Spinal cord (tissue), 10 donors: ENCODE measurements around the gene CTAGE1. TPM values are rescaled to one million over a fixed set of nuclear protein-coding genes. Genes with fewer than 3 reads are reported as not detected.

Experiments used
- DNase-seq, 6 donors: peaks; one replicate each; pipeline versions ENCODE4 v3.0.0 to v3.0.0-alpha.2; 2013 to 2015; ENCODE audit warnings: low spot score in 6 of 6, low read depth in 4 of 6
- H3K27ac ChIP-seq: one replicate; pipeline ENCODE4 v1.5.1; 2013; ENCODE audit warnings: low read depth, low read length, control low read depth
- H3K27me3 ChIP-seq: one replicate; pipeline ENCODE4 v1.6.1; 2013; ENCODE audit warnings: low read length; ENCODE audit not compliant: control insufficient read depth, insufficient read depth
- H3K36me3 ChIP-seq: one replicate; pipeline ENCODE4 v1.6.1; 2013; ENCODE audit warnings: low read length; ENCODE audit not compliant: control insufficient read depth, insufficient read depth
- H3K4me1 ChIP-seq: one replicate; pipeline ENCODE4 v1.6.1; 2013; ENCODE audit warnings: low read length; ENCODE audit not compliant: control insufficient read depth, insufficient read depth
- H3K4me3 ChIP-seq: one replicate; pipeline ENCODE4 v1.5.1; 2013; ENCODE audit warnings: low read depth, low read length, control low read depth
- H3K9me3 ChIP-seq: one replicate; pipeline ENCODE4 v1.6.1; 2013; ENCODE audit warnings: low read length; ENCODE audit not compliant: control insufficient read depth, insufficient read depth
- WGBS: methylation state at CpG from one replicate; pipeline ENCODE4 v1.1.5; 2013; ENCODE audit warnings: missing lambda C conversion rate; ENCODE audit not compliant: insufficient coverage; 5-methylcytosine and 5-hydroxymethylcytosine counted together
- polyA plus RNA-seq, 2 donors: library from polyadenylated mRNA; unstranded; fragments of 120-200 nt; gene quantifications; one replicate each; pipeline ENCODE4 v1.2.1, GENCODE V29; 2013; ENCODE audit not compliant: insufficient read length in 2 of 2
- total RNA-seq, 2 donors: library from RNA; depleted of rRNA in 1 of 2; stranded (reverse); fragments of 120-200 nt in 1 of 2; fragments of >200 nt in 1 of 2; gene quantifications; one replicate each; pipeline versions ENCODE4 v1.2.3 to v1.2.4, GENCODE V29; 2013 to 2014
- donor health status: healthy.

CTAGE1 gene
- total and polyA plus RNA-seq, 4 donors: not detected

DNA sequence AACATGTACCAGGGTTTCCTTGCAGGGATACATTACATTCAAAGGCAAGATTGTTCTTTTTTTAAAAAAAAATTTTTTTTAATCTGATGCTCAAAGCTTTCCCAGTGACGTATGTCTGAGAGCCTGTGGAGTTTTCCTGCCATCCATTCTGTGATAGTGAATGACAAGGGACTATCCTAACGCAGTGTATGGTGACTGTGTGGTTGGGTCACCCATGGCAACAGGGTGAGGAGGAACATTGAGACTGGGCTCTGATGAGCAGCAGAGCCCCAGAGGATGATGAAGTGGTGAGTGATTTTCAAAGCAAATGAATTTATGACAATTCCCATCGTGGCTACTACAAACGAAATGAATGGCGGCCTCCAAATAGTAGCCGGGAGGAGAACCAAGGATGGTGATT is 28.6 kb upstream of the CTAGE1 start:
- H3K9me3 ChIP-seq: peaks cover 2% of the 10 kb centered on the region
- 86% methylated on average over 6 of the region's 6 CpGs for WGBS

DNA sequence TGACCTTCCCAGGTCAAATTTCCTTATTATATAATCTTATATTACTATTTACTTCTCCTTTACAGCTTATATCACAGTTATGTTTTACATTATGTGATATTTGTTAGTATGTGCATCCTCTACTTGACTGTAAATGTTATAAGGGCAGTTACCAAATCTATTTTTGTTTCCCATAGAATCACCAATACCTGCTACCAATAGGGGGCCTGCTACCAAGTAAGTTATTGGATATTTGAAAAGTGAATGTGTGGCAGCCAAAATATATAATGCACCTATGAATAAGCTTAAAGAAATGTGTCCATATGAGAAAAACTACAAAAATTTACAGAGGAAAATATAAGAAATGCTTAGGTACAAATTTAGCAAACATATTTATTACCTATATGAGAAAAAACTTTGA is 23.9 kb upstream of the CTAGE1 start:
- no peaks in the 10 kb centered on the region for H3K4me1 ChIP-seq
- H3K27ac ChIP-seq: no peak overlapping the region
- no peaks in the 10 kb centered on the region for H3K36me3 ChIP-seq
- DNase-seq: no peak
- no peak overlapping the region for H3K4me3 ChIP-seq
- H3K9me3 ChIP-seq: no peaks in the 10 kb centered on the region
- H3K27me3 ChIP-seq: no peaks in the 10 kb centered on the region

More for the DNA sequence above, 28.6 kb upstream of the CTAGE1 start:
- H3K27me3 ChIP-seq: no peaks in the 10 kb centered on the region
- H3K36me3 ChIP-seq: no peaks in the 10 kb centered on the region
- H3K27ac ChIP-seq: no peak overlapping the region
- no peaks in the 10 kb centered on the region for H3K4me1 ChIP-seq
- H3K4me3 ChIP-seq: no peak overlapping the region
- DNase-seq: no peak

- no peaks in the 10 kb centered on the region for H3K27me3 ChIP-seq
- no peaks in the 10 kb centered on the region for H3K9me3 ChIP-seq
- no peaks in the 10 kb centered on the region for H3K36me3 ChIP-seq
- H3K4me3 ChIP-seq: no peak overlapping the region
- no peak for DNase-seq
- H3K4me1 ChIP-seq: no peaks in the 10 kb centered on the region
- no peak overlapping the region for H3K27ac ChIP-seq
These were observed 21.7 kb upstream of the CTAGE1 start for GRCh38 chr18:22439447-22439846.

DNA sequence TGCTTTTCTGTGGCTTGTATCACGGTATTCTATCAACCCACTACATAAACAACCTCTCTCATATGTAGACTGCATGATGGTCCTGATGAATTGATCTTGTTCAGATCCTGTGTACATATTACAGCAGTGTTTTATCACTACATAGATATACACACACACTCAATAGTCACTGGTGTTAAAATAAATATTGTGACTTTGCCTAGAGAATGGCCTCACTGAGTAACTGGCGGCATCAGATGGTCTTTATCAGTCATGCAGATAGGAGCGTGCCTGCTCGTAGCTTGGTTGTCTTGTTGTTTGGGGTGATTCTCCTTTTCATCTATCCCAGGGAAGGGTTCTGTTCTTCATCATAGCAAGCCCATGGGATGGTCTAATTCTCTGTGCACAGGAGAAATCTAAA is 18.4 kb upstream of the CTAGE1 start:
- WGBS: no CpG with 5 or more reads among the region's 4 CpGs
- no peaks in the 10 kb centered on the region for H3K27me3 ChIP-seq
- no peaks in the 10 kb centered on the region for H3K4me1 ChIP-seq
- H3K4me3 ChIP-seq: no peak overlapping the region
- peak in 1 of 6 donors; percentile 10 for DNase-seq
- no peaks in the 10 kb centered on the region for H3K36me3 ChIP-seq
- H3K27ac ChIP-seq: no peak overlapping the region
- H3K9me3 ChIP-seq: no peaks in the 10 kb centered on the region

GRCh38 chr18:22434973-22435608 is 17.4 kb upstream of the CTAGE1 start:
- Histone ChIP-seq H3K27me3 (no peaks in the 10 kb centered on the region), H3K36me3 (no peaks in the 10 kb centered on the region), H3K4me1 (no peaks in the 10 kb centered on the region), H3K4me3 (no peak overlapping the region), H3K27ac (no peak overlapping the region), H3K9me3 (no peaks in the 10 kb centered on the region)
- 79% methylated on average over 3 of the region's 5 CpGs for WGBS
- DNase-seq: no peak

- no peak for DNase-seq
- no peak overlapping the region for H3K27ac ChIP-seq
- H3K9me3 ChIP-seq: no peaks in the 10 kb centered on the region
- peaks cover 4% of the 10 kb centered on the region for H3K4me1 ChIP-seq
- H3K27me3 ChIP-seq: no peaks in the 10 kb centered on the region
- H3K36me3 ChIP-seq: no peaks in the 10 kb centered on the region
- H3K4me3 ChIP-seq: no peak overlapping the region
- WGBS: no CpG with 5 or more reads among the region's 7 CpGs
These were observed 16.2 kb upstream of the CTAGE1 start for GRCh38 chr18:22433956-22434355.

DNA sequence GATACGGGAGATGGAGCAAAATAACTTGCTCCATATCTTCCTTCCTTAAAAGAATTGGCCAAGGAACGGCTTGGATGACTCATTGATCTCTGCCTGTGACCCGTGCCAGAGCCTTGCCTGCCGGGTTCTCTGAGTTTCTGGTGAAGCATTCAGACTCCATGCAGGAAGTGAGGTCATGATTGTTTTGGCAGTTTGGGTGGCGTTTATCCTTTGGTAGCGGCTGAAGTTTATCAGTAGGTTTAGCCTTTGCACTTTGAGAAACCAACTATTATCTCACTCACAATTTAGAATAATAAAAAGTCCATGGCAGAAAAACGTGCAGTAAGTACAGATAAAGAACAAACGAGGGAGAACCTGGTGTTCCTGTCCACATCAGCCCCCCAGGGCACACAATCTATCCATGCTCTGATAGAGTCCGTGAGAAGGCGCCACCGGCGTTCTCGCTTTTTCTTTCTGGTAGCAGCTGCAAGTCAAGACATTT is 15.0 kb upstream of the CTAGE1 start:
- Histone ChIP-seq H3K27me3 (no peaks in the 10 kb centered on the region), H3K9me3 (no peaks in the 10 kb centered on the region), H3K4me1 (peaks cover 7% of the 10 kb centered on the region), H3K36me3 (no peaks in the 10 kb centered on the region), H3K27ac (no peak overlapping the region), H3K4me3 (no peak overlapping the region)
- WGBS: 82% methylated on average over 9 of the region's 13 CpGs
- no peak for DNase-seq

DNA sequence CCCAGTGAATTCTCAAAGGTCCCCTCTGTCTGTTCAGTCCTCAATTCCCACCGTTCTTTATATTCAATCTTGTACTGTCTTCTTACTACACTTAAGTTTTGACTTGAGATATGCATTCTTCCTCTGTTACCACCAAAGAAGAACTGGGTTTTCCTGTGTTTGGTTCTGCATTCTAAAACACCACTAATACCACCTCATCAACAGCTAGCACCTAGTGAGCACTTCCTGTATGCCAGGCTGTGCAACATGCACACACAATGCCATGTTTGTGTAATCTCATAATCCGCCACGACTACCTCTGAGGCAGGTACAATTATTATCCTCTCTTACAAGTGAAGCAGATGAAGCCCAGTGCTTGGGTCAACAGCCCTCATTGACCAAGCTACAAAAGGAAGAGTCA is 11.8 kb upstream of the CTAGE1 start:
- Histone ChIP-seq H3K9me3 (no peaks in the 10 kb centered on the region), H3K36me3 (no peaks in the 10 kb centered on the region), H3K27ac (no peak overlapping the region), H3K4me3 (no peak overlapping the region), H3K27me3 (no peaks in the 10 kb centered on the region), H3K4me1 (peaks cover 7% of the 10 kb centered on the region)
- no peak for DNase-seq
- 97% methylated on average over 3 of the region's 3 CpGs for WGBS

GRCh38 chr18:22428672-22429071 is 11.0 kb upstream of the CTAGE1 start:
- no peak overlapping the region for H3K4me3 ChIP-seq
- H3K27ac ChIP-seq: no peak overlapping the region
- no peaks in the 10 kb centered on the region for H3K9me3 ChIP-seq
- H3K27me3 ChIP-seq: no peaks in the 10 kb centered on the region
- H3K4me1 ChIP-seq: peaks cover 7% of the 10 kb centered on the region
- DNase-seq: no peak
- WGBS: 35% methylated on average over 2 of the region's 4 CpGs
- no peaks in the 10 kb centered on the region for H3K36me3 ChIP-seq

- DNase-seq: peak in 1 of 6 donors; percentile 8
- peaks cover 7% of the 10 kb centered on the region for H3K4me1 ChIP-seq
These were observed 10.3 kb upstream of the CTAGE1 start for GRCh38 chr18:22427822-22428549.

More at GRCh38 chr18:22427822-22428549, 10.3 kb upstream of the CTAGE1 start:
- H3K36me3 ChIP-seq: no peaks in the 10 kb centered on the region
- no peaks in the 10 kb centered on the region for H3K9me3 ChIP-seq
- no peak overlapping the region for H3K4me3 ChIP-seq
- 69% methylated on average over 3 of the region's 7 CpGs for WGBS
- H3K27ac ChIP-seq: no peak overlapping the region
- H3K27me3 ChIP-seq: no peaks in the 10 kb centered on the region
